Measurements from ENCODE around the gene NTRK3.

- no peak for TF ChIP-seq POLR2A (IDR thresholded peaks at IDR 0.05; ENCODE audit: low read length)
- TF ChIP-seq GATA1 (IDR thresholded peaks at IDR 0.05; ENCODE audit: low read depth, low read length): no peak
These were observed 332.1 kb downstream of the NTRK3 start for GRCh38 chr15:87924433-87924832.

Data from erythroblast (primary cell).